SK-N-SH treated with all-trans-retinoic acid at 6 μM for 48 hours (cell line): ENCODE measurements around the gene TMEM69.

Experiments
- ATAC-seq: fragments of 200-7000 bp; cut with Tn5 transposase; 3 replicates; pipeline ENCODE4 v1.9.1; 2020; ENCODE audit warnings: mild to moderate bottlenecking, moderate library complexity
- ARNTL ChIP-seq: fragments of 450-650 bp; formaldehyde crosslinking; IDR thresholded peaks from 2 replicates; pipeline ENCODE4 v1.5.0; 2020; ENCODE audit warnings: low read depth, mild to moderate bottlenecking, moderate library complexity, borderline replicate concordance
- CSDC2 ChIP-seq: fragments of 250-450 bp; sonication (Bioruptor Pico); IDR thresholded peaks from 2 replicates; pipeline ENCODE4 v1.5.0; 2020; ENCODE audit warnings: mild to moderate bottlenecking, moderate library complexity
- CSRNP3 ChIP-seq: fragments of 250-450 bp; sonication (Bioruptor Pico); IDR thresholded peaks from 2 replicates; pipeline ENCODE4 v1.5.1; 2021; ENCODE audit warnings: mild to moderate bottlenecking, moderate library complexity
- ESRRG ChIP-seq: fragments of 250-450 bp; sonication (Bioruptor Pico); IDR thresholded peaks from 2 replicates; pipeline ENCODE4 v1.6.1; 2021; ENCODE audit warnings: mild to moderate bottlenecking
- GLIS3 ChIP-seq: fragments of 250-450 bp; sonication (Bioruptor Pico); IDR thresholded peaks from 2 replicates; pipeline ENCODE4 v1.5.0; 2020; ENCODE audit warnings: mild to moderate bottlenecking, moderate library complexity
- ISL1 ChIP-seq: fragments of 250-450 bp; sonication (Bioruptor Pico); IDR thresholded peaks from 2 replicates; pipeline ENCODE4 v2.1.2; 2022; ENCODE audit warnings: mild to moderate bottlenecking, moderate library complexity
- PATZ1 ChIP-seq: fragments of 250-450 bp; sonication (Bioruptor Pico); IDR thresholded peaks from 2 replicates; pipeline ENCODE4 v1.8.0; 2020; ENCODE audit warnings: mild to moderate bottlenecking, moderate library complexity, borderline replicate concordance
- POU6F1 ChIP-seq: fragments of 250-450 bp; sonication (Bioruptor Pico); IDR thresholded peaks from 2 replicates; pipeline ENCODE4 v1.8.0; 2021; ENCODE audit warnings: low read depth, mild to moderate bottlenecking, moderate library complexity, borderline replicate concordance
- RARB ChIP-seq: fragments of 250-450 bp; sonication (Bioruptor Pico); IDR thresholded peaks from 2 replicates; pipeline ENCODE4 v1.8.0; 2021; ENCODE audit warnings: mild to moderate bottlenecking, moderate library complexity
- SNAI2 ChIP-seq: fragments of 250-450 bp; sonication (Bioruptor Pico); IDR thresholded peaks from 2 replicates; pipeline ENCODE4 v1.5.0; 2020; ENCODE audit warnings: mild to moderate bottlenecking, moderate library complexity
- TCF4 ChIP-seq: fragments of 250-450 bp; sonication (Bioruptor Pico); IDR thresholded peaks from 2 replicates; pipeline ENCODE4 v1.8.0; 2021; ENCODE audit warnings: mild to moderate bottlenecking, moderate library complexity, borderline replicate concordance
- TOX ChIP-seq: fragments of 250-450 bp; sonication (Bioruptor Pico); IDR thresholded peaks from 2 replicates; pipeline ENCODE4 v1.8.0; 2021; ENCODE audit warnings: mild to moderate bottlenecking, moderate library complexity, borderline replicate concordance
- ZC3H10 ChIP-seq: fragments of 250-450 bp; sonication (Bioruptor Pico); IDR thresholded peaks from 2 replicates; pipeline ENCODE4 v1.5.1; 2021; ENCODE audit warnings: mild to moderate bottlenecking, moderate library complexity
- ZFP3 ChIP-seq: fragments of 250-450 bp; sonication (Bioruptor Pico); IDR thresholded peaks from 2 replicates; pipeline ENCODE4 v1.5.0; 2020; ENCODE audit warnings: mild to moderate bottlenecking, moderate library complexity
- ZFP30 ChIP-seq: fragments of 450-650 bp; formaldehyde crosslinking; IDR thresholded peaks from 2 replicates; pipeline ENCODE4 v1.5.0; 2022; ENCODE audit warnings: mild to moderate bottlenecking, moderate library complexity
- ZNF565 ChIP-seq: fragments of 450-650 bp; formaldehyde crosslinking; conservative IDR thresholded peaks from 2 replicates; pipeline ENCODE4 v1.5.0; 2020; ENCODE audit warnings: low read depth, mild to moderate bottlenecking, moderate library complexity

TMEM69 gene

GRCh38 chr1:45687754-45688740 is at the start of gene TMEM69:
TSS of gene TMEM69 (plus strand) at chr1:45688181. CDS start at chr1:45691069, 2,888 bp downstream.
- ATAC-seq, result peak; percentile 66
- TF ChIP-seq ESRRG (CRISPR knock-in tag), result no peak
- TF ChIP-seq ZFP3, result 0 out of 2 replicates have a peak, but pooled peaks have one; percentile 52
- no peak; the same call in 1 of the 2 replicates for TF ChIP-seq TCF4
- TF ChIP-seq POU6F1, result 0 out of 2 replicates have a peak, but pooled peaks have one; percentile 21

DNA sequence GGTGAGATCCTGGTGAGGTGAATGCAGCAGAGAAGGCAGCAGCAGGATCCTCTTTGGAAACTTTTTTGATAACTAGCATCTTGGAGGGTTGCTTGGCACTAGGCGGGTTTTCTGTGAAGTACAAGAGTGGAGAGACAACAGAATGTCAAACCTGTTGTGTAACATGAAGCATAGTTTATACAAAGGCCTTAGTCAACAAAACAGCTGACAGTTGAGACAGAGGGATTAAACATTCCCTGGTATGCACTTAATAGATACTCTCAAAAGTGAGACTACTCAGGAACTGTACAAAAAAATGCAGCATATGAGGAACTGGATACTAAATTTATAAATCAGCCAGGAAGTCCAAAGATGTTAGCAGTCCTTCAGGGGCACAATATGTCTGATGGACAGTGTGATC is 47.7 kb upstream of the TMEM69 start:
- no peak for TF ChIP-seq ZFP30 (CRISPR knock-in tag)
- no peak for TF ChIP-seq ZC3H10
- no peak for TF ChIP-seq TOX
- no peak for TF ChIP-seq ARNTL
- no peak for TF ChIP-seq CSDC2 (CRISPR knock-in tag)
- no peak for TF ChIP-seq TCF4
- TF ChIP-seq POU6F1, result no peak
- no peak for TF ChIP-seq GLIS3 (CRISPR knock-in tag)
- no peak for TF ChIP-seq PATZ1 (CRISPR knock-in tag)
- TF ChIP-seq ISL1 (CRISPR knock-in tag), result no peak
- TF ChIP-seq ESRRG (CRISPR knock-in tag), result no peak
- no peak for ATAC-seq

GRCh38 chr1:45643321-45643720 is 44.7 kb upstream of the TMEM69 start:
- TF ChIP-seq CSRNP3 (no peak), ZNF565 (no peak)
- ATAC-seq, result no peak

GRCh38 chr1:45643978-45644377 is 44.0 kb upstream of the TMEM69 start:
- TF ChIP-seq ZC3H10 (no peak), ZFP30 (CRISPR knock-in tag) (no peak), PATZ1 (CRISPR knock-in tag) (no peak), RARB (CRISPR knock-in tag) (no peak), ISL1 (CRISPR knock-in tag) (no peak), CSRNP3 (no peak), SNAI2 (CRISPR knock-in tag) (no peak)
- TF ChIP-seq, all 23 proteins: peak for 0
- ATAC-seq, result peak; percentile 65
